GM12892 (cell line): ENCODE results near the gene ZNF580.

Experiments used
- POLR2A ChIP-seq: IDR thresholded peaks from 2 replicates; pipeline ENCODE4 v1.6.1; 2011; ENCODE audit warnings: low read depth, low read length, control low read depth
- TAF1 ChIP-seq: IDR thresholded peaks from 2 replicates; pipeline ENCODE4 v1.6.1; 2011; ENCODE audit warnings: low read depth, mild to moderate bottlenecking, control low read depth, low read length, borderline replicate concordance

DNA sequence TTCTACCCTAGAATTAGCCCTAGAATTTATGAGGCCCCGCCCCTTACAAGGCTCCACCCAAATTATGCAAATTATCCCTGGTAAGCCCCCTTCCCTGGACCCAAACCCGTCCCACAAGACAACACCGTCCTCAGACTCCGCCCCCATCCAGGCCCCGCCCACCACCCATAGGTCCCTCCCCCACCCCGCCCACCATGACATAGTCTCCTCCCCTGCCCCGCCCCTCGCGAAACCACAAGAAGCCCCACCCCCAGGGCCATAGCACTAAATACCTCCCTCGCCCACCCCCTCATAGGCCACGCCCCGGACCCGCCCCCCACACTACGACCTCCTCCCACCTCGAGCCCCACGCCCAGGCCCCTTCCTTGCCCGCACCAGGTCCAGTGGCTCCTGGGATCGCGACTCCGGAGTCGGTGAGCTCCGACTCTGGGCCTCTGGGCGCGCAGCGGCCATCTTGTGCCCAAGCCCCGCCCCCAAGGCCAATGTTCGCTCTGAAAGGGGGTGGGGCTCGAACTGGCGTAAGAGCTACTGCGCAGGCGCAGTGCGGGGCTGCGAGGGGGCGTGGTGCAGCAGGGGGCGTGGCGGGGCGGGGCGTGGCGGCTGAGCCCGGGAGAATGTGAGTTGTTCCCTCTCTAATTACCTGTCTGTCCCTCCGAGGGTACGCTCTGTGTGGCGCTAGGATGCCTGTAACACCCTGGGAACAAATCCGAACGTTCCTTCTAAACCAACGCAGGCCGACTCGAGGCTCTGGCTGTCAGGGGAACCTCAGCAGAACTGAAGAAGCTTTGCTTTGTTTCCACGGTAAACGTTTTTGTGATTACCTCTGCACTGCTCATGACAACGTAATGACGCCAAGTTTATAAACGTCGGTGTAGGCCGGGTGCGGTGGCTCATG lies 16.4 kb upstream of the ZNF580 start, which contains the start of gene ZNF784:
- peak; percentile 86 for TF ChIP-seq POLR2A
- TF ChIP-seq TAF1 = peak; percentile 94
